A549 (cell line): ENCODE results near the gene CERS6. TPM values are rescaled to one million over a fixed set of nuclear protein-coding genes. Genes with fewer than 3 reads are reported as not detected.
A peak's percentile ranks its signal among the peaks of the same experiment; 100 is the strongest.

Source experiments
- ATAC-seq, 2 experiments: fragments of 200-7000 bp in 1 of 2; fragments of >200 bp in 1 of 2; cut with Nextera tagmentation in 1 of 2; cut with Tn5 transposase in 1 of 2; 3 replicates each; pipeline versions ENCODE4 v1.8.0 to v1.9.1; 2018 to 2020; ENCODE audit warnings: mild to moderate bottlenecking in 1 of 2, moderate library complexity in 1 of 2
- CTCF ChIA-PET: fragments of 300-600 bp; sonication (Branson Sonifier 250); formaldehyde crosslinking; extraction: SDS; loops from one replicate; lab custom pipeline; 2021; ENCODE audit warnings: antibody characterized with exemption, inconsistent platforms; lab: Yijun Ruan, JAX
- POLR2A ChIA-PET: fragments of 350-600 bp; formaldehyde crosslinking; extraction: SDS; loops from one replicate; lab custom pipeline; 2021; ENCODE audit warnings: antibody characterized with exemption, inconsistent platforms; lab: Yijun Ruan, JAX
- DNase-seq, 2 experiments: peaks; one replicate each; pipeline versions ENCODE4 v3.0.0 to v3.0.0-alpha.2; 2011 to 2016; ENCODE audit warnings: low read depth in 1 of 2, low spot score in 1 of 2
- FAIRE-seq: peaks from 2 replicates; lab custom pipeline; 2011; peaks lifted over from hg19 to GRCh38; lab: Jason Lieb, UNC
- H3K27ac ChIP-seq, 2 experiments: fragments of >200 bp; sonication (Bioruptor Twin); formaldehyde crosslinking; 3 replicates each; pipeline ENCODE4 v1.5.1; 2016 to 2017
- H3K4me1 ChIP-seq: fragments of >200 bp; sonication (Bioruptor Twin); formaldehyde crosslinking; 3 replicates; pipeline ENCODE4 v1.6.1; 2016
- H3K4me2 ChIP-seq: fragments of >200 bp; sonication (Bioruptor Twin); formaldehyde crosslinking; 3 replicates; pipeline ENCODE4 v1.6.1; 2016
- H3K4me3 ChIP-seq: fragments of >200 bp; sonication (Bioruptor Twin); formaldehyde crosslinking; 3 replicates; pipeline ENCODE4 v1.5.1; 2016
- H3K9me3 ChIP-seq: fragments of >200 bp; sonication (Bioruptor Twin); formaldehyde crosslinking; 3 replicates; pipeline ENCODE4 v1.6.1; 2016
- BHLHE40 ChIP-seq: IDR thresholded peaks from 2 replicates; pipeline ENCODE4 v1.6.1; 2012; ENCODE audit warnings: low read depth, low read length, inconsistent platforms
- CEBPB ChIP-seq, 2 experiments: fragments of >200 bp in 1 of 2; sonication (Bioruptor Twin) in 1 of 2; formaldehyde crosslinking in 1 of 2; IDR thresholded peaks; 2 replicates each; pipeline ENCODE4 v1.6.1; 2012 to 2016
- CHD4 ChIP-seq: fragments of 200-600 bp; sonication (generic); IDR thresholded peaks from 2 replicates; pipeline ENCODE4 v1.6.1; 2016; ENCODE audit warnings: antibody characterized with exemption, mild to moderate bottlenecking, borderline replicate concordance
- EHF ChIP-seq: fragments of 250-450 bp; sonication (Bioruptor Pico); IDR thresholded peaks from 2 replicates; pipeline ENCODE4 v1.5.0; 2020; ENCODE audit warnings: mild to moderate bottlenecking
- FOSB ChIP-seq: fragments of 250-450 bp; sonication (Bioruptor Pico); IDR thresholded peaks from 2 replicates; pipeline ENCODE4 v1.5.0; 2020; ENCODE audit warnings: mild to moderate bottlenecking, moderate library complexity
- FOXS1 ChIP-seq: fragments of 250-450 bp; sonication (Bioruptor Pico); IDR thresholded peaks from 2 replicates; pipeline ENCODE4 v1.5.0; 2020; ENCODE audit warnings: mild to moderate bottlenecking, moderate library complexity
- HDAC2 ChIP-seq: fragments of 200-600 bp; sonication (generic); IDR thresholded peaks from 2 replicates; pipeline ENCODE4 v1.6.1; 2016
- HEYL ChIP-seq: fragments of 250-450 bp; sonication (Bioruptor Pico); IDR thresholded peaks from 2 replicates; pipeline ENCODE4 v1.8.0; 2021; ENCODE audit warnings: mild to moderate bottlenecking, moderate library complexity
- HOXA7 ChIP-seq: fragments of 250-450 bp; sonication (Bioruptor Pico); IDR thresholded peaks from 2 replicates; pipeline ENCODE4 v1.5.0; 2020; ENCODE audit warnings: mild to moderate bottlenecking, moderate library complexity
- HOXB13 ChIP-seq: fragments of 250-450 bp; sonication (Bioruptor Pico); IDR thresholded peaks from 2 replicates; pipeline ENCODE4 v1.5.0; 2020; ENCODE audit warnings: low read depth, mild to moderate bottlenecking, moderate library complexity
- HOXB5 ChIP-seq: fragments of 250-450 bp; sonication (Bioruptor Pico); IDR thresholded peaks from 2 replicates; pipeline ENCODE4 v1.5.0; 2020; ENCODE audit warnings: mild to moderate bottlenecking, moderate library complexity
- JUN ChIP-seq, 2 experiments: fragments of >200 bp; sonication (Bioruptor Twin); formaldehyde crosslinking; IDR thresholded peaks; 2 replicates in 1 of 2; 3 replicates in 1 of 2; pipeline ENCODE4 v1.6.1; 2016 to 2017
- JUNB ChIP-seq: fragments of >200 bp; sonication (Bioruptor Twin); formaldehyde crosslinking; IDR thresholded peaks from 2 replicates; pipeline ENCODE4 v1.6.1; 2016
- KDM5A ChIP-seq: fragments of 200-600 bp; sonication (generic); IDR thresholded peaks from 2 replicates; pipeline ENCODE4 v1.6.1; 2016; ENCODE audit warnings: antibody characterized with exemption, mild to moderate bottlenecking
- MAFK ChIP-seq: fragments of 450-650 bp; IDR thresholded peaks from 2 replicates; pipeline ENCODE4 v1.6.1; 2014; ENCODE audit not compliant: partially characterized antibody
- MAZ ChIP-seq: fragments of 150-350 bp; IDR thresholded peaks from 2 replicates; pipeline ENCODE4 v1.6.1; 2014; ENCODE audit warnings: antibody characterized with exemption, low read depth, low read length, borderline replicate concordance
- MYC ChIP-seq: IDR thresholded peaks from 2 replicates; pipeline ENCODE4 v1.6.1; 2012; ENCODE audit warnings: mild to moderate bottlenecking, inconsistent platforms, low read length, improper control_type of control experiment, borderline replicate concordance
- PHF8 ChIP-seq: fragments of 200-600 bp; sonication (generic); IDR thresholded peaks from 2 replicates; pipeline ENCODE4 v1.6.1; 2016; ENCODE audit warnings: low read depth, mild to moderate bottlenecking, antibody characterized with exemption, moderate library complexity, borderline replicate concordance
- RCOR1 ChIP-seq: fragments of 150-350 bp; IDR thresholded peaks from 2 replicates; pipeline ENCODE4 v1.6.1; 2014; ENCODE audit warnings: antibody characterized with exemption, low read length, low read depth
- RFX5 ChIP-seq: fragments of 450-650 bp; IDR thresholded peaks from 2 replicates; pipeline ENCODE4 v1.7.1; 2014; ENCODE audit warnings: antibody characterized with exemption, mild to moderate bottlenecking, moderate library complexity
- ZC3H11A ChIP-seq: fragments of 450-650 bp; IDR thresholded peaks from 2 replicates; pipeline ENCODE4 v1.6.1; 2014; ENCODE audit warnings: antibody characterized with exemption, mild to moderate bottlenecking
- ZFP36 ChIP-seq: fragments of 450-650 bp; IDR thresholded peaks from 2 replicates; pipeline ENCODE4 v1.6.1; 2014; ENCODE audit warnings: borderline replicate concordance; ENCODE audit not compliant: partially characterized antibody
- ZSCAN20 ChIP-seq: fragments of 250-450 bp; sonication (Bioruptor Pico); IDR thresholded peaks from 2 replicates; pipeline ENCODE4 v1.8.0; 2022; ENCODE audit warnings: mild to moderate bottlenecking, moderate library complexity
- WGBS: methylation state at CpG from one replicate; pipeline ENCODE4 v1.1.6; 2017; ENCODE audit errors: missing lambda C conversion rate; 5-methylcytosine and 5-hydroxymethylcytosine counted together
- polyA plus RNA-seq, 4 experiments: library from polyadenylated mRNA; depleted of rRNA in 3 of 4; stranded (reverse); fragments of >200 nt; fragmentation: RNase III in 1 of 4; extraction: RNeasy Plus Mini Kit Qiagen cat#74134 plus additional on column Dnase treatment in 1 of 4; gene quantifications; 2 replicates in 3 of 4; 3 replicates in 1 of 4; pipeline ENCODE4 v1.2.3, GENCODE V29; 2011 to 2017
- TF ChIP-seq, protein P1 (sequence below): fragments of >200 bp; sonication (Bioruptor Twin); formaldehyde crosslinking; IDR thresholded peaks from 3 replicates; pipeline ENCODE4 v1.6.1; 2016
- TF ChIP-seq, protein P2 (sequence below): fragments of 250-450 bp; sonication (Bioruptor Pico); IDR thresholded peaks from 2 replicates; pipeline ENCODE4 v1.5.0; 2021; ENCODE audit warnings: mild to moderate bottlenecking, moderate library complexity, borderline replicate concordance

The CERS6 gene
- polyA plus RNA-seq, 2 of the 4 experiments (the other 2 are of a cell fraction), result 12.0 to 16.9 TPM

DNA sequence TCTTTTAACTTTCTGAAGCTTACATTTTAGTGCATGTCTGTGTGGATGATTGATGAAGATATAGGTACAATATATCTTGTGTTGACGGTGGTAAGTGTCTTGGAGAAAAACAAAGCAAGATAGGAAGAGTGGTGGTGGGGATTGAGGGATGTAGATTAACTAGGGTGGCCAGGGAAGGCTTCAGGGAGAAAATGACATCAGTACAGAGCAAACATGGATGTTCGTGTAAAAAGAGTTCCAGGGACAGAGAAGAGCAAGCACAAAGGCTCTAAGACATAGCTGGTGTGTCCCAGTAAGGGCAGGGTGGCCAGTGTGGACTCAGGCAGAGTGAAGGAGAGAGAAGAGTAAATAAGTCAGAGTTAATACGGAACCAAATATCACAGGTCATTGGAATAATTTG is 2.7 kb upstream of the CERS6 start (continued):
- TF ChIP-seq RFX5 (no peak), MAZ (no peak), CEBPB (IDR thresholded peaks at IDR 0.05) (no peak), MYC (no peak)

DNA sequence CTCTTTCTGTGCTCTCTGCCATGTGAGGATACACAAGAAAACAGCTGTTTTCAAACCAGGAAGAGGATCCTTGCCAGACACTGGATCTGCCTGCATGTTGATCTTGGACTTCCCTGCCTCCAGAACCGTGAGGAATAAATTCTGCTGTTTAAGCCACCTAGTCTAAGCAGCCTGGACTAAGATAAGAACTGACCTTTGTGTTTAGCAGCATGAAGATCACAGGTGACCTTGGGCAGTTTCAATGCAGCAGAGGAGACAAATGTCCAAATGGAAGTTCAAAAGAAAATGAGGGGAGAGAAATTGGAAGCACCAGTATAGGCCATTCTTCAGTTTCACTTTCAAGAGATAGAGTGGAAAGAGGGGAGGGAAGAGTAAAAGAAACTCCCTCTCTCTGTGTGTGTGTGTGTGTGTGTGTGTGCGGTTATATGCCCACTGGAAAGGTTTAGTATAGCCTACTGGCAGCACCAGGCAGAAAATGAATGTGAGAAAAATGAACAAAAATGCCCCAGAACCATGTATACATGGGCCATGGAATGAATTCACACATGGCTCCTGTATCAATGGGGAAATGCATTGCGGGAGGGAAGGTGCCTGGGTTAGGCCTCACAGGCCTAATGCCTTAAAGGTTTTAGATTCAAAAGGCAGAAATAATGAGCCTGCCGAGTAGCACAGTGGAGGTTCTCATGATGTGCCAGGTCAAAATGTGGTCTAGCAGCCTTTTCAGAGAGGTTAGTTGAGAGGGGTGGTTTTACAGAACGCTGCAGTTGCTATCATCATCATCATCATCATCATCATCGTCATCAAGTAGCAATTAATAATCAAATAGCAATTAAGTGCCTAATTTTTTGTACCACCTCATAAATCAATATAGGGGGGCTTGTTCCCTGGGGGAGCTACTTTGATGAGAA is 1.1 kb upstream of the CERS6 start:
- POLR2A ChIA-PET, result interaction anchor here (1.3 kb wide), 1 partner anchor 14 kb away, joined by 4 read pairs; no protein-coding TSS in a partner anchor
- peak in 1 of 2 experiments; percentile 5 for DNase-seq
- H3K4me1 ChIP-seq, result peaks cover 10% of the 10 kb centered on the region
- H3K4me3 ChIP-seq, result peak overlapping the region; percentile 95
- peak overlapping the region; percentile 93 for H3K4me2 ChIP-seq
- ATAC-seq, result no peak
- peaks cover 3% of the 10 kb centered on the region; the same call in 1 of the 3 replicates for H3K9me3 ChIP-seq
- no peak for FAIRE-seq
- TF ChIP-seq FOXS1 (CRISPR knock-in tag) (no peak), BHLHE40 (no peak), ZC3H11A (no peak)
- TF ChIP-seq, protein P1, sequence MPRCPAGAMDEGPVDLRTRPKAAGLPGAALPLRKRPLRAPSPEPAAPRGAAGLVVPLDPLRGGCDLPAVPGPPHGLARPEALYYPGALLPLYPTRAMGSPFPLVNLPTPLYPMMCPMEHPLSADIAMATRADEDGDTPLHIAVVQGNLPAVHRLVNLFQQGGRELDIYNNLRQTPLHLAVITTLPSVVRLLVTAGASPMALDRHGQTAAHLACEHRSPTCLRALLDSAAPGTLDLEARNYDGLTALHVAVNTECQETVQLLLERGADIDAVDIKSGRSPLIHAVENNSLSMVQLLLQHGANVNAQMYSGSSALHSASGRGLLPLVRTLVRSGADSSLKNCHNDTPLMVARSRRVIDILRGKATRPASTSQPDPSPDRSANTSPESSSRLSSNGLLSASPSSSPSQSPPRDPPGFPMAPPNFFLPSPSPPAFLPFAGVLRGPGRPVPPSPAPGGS, result no peak
- WGBS, result 86% methylated on average over 6 of the region's 6 CpGs
- H3K27ac ChIP-seq, result peak overlapping the region; percentile 90 to 96
- CTCF ChIA-PET, result no interaction called here

DNA sequence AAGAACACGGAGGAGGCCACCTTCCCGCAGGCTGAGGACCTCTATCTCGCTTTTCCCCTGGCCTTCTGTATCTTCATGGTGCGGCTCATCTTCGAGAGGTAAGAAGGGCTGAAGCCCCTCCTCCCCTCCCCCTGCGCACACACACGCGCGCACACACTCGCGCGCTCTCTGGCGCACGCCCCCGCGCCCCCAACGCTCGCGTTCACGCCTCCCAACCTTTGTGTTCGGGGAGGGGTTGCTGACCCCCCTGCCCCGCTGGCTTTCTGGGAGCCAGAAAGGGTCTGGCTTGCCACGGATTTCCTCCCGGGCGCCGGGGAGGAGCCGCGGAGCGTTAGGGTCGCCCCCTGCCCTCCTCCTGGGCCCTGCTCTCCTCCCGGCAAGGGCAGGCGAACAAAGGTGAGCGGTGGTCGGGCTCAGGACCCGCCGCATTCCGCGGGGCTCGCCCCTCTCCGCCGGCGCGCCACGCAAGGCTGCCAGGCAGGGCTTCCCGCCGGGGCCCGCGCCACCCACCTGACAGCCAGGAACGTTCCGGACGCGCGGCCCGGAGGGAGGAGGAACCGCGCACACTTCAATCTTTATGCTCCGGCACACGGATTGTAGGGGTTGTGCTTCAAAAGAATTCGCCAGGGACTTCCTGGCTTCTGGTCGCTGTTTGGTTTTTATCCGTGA is 583 bp downstream of the CERS6 start:
- peak; percentile 18 to 29 for DNase-seq
- H3K9me3 ChIP-seq, result peaks cover 3% of the 10 kb centered on the region; the same call in 1 of the 3 replicates
- TF ChIP-seq MAFK (no peak), HDAC2 (0 out of 2 replicates have a peak, but pooled peaks have one; percentile 63), HOXA7 (CRISPR knock-in tag) (no peak), EHF (CRISPR knock-in tag) (no peak), CHD4 (no peak), RCOR1 (no peak), ZSCAN20 (CRISPR knock-in tag) (no peak), JUNB (no peak)
- peak overlapping the region; percentile 93 for H3K4me2 ChIP-seq
- peaks cover 14% of the 10 kb centered on the region for H3K4me1 ChIP-seq
- no peak for FAIRE-seq
- WGBS, result 1% methylated on average over 32 of the region's 61 CpGs
- ATAC-seq, result peak; percentile 64 to 73
- ChIA-PET CTCF (interaction anchor here (1.0 kb wide), 1 partner anchor 13 kb away, joined by 3 read pairs; no protein-coding TSS in a partner anchor), POLR2A (interaction anchor here (1.0 to 1.3 kb wide), 2 partner anchors 14 to 15 kb away, joined by 3 to 4 read pairs; no protein-coding TSS in a partner anchor)
- peak overlapping the region; percentile 90 to 96 for H3K27ac ChIP-seq
- peak overlapping the region; percentile 95 for H3K4me3 ChIP-seq

DNA sequence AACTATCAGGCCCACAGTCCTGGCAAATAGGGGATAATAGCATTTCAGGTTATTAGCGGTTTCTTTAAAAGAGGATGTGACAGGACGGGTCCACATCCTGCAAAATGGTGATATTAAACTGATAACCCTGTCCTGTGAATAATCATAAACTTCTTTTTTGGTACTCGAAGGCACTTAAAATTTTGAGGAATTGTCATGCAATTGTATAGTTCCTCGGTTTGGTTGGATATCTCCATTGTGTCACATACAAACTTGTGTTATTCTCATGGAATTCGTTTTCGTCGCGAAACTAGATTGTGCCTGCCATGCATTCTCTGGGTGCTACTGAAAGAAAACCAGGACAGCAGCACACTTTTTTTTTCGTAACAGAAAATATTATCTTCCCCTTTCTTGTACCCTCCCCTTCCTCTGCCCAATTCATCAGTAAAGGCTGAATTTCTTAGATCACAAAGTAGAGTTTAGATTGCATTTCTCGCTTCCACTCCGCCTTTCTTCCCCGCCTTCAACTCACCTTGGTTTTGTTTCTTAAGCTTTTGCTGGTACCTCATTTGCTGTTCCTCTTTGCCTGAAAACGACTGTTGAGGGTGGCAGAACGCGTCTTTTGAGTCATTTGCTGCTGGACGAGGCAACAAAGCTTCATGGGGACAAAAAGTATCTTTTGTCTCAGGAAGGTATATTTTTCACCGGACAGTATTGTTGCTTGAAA is 1.3 kb downstream of the CERS6 start:
- H3K4me1 ChIP-seq, result peaks cover 17% of the 10 kb centered on the region
- ATAC-seq (no peak), DNase-seq (no peak), FAIRE-seq (no peak)
- peak overlapping the region; percentile 95 for H3K4me3 ChIP-seq
- H3K27ac ChIP-seq, result peak overlapping the region; percentile 90 to 96; a peak in 5 of 6 replicates
- peaks cover 3% of the 10 kb centered on the region; the same call in 1 of the 3 replicates for H3K9me3 ChIP-seq
- ChIA-PET POLR2A (no interaction called here), CTCF (no interaction called here)
- peak overlapping the region; percentile 93 for H3K4me2 ChIP-seq
- WGBS, result 65% methylated on average over 17 of the region's 17 CpGs
- TF ChIP-seq FOSB (CRISPR knock-in tag) (no peak), ZFP36 (no peak), MAFK (no peak), JUN (IDR thresholded peaks at IDR 0.05) (no peak), HOXB5 (CRISPR knock-in tag) (no peak), PHF8 (no peak), RCOR1 (no peak), HOXB13 (CRISPR knock-in tag) (no peak), KDM5A (no peak), HEYL (CRISPR knock-in tag) (no peak)
- TF ChIP-seq, protein P2, sequence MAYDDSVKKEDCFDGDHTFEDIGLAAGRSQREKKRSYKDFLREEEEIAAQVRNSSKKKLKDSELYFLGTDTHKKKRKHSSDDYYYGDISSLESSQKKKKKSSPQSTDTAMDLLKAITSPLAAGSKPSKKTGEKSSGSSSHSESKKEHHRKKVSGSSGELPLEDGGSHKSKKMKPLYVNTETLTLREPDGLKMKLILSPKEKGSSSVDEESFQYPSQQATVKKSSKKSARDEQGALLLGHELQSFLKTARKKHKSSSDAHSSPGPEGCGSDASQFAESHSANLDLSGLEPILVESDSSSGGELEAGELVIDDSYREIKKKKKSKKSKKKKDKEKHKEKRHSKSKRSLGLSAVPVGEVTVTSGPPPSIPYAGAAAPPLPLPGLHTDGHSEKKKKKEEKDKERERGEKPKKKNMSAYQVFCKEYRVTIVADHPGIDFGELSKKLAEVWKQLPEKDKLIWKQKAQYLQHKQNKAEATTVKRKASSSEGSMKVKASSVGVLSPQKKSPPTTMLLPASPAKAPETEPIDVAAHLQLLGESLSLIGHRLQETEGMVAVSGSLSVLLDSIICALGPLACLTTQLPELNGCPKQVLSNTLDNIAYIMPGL, result no peak
- TF ChIP-seq, protein P1, result no peak
